ENCODE data around the gene RND3.

The RND3 gene

DNA sequence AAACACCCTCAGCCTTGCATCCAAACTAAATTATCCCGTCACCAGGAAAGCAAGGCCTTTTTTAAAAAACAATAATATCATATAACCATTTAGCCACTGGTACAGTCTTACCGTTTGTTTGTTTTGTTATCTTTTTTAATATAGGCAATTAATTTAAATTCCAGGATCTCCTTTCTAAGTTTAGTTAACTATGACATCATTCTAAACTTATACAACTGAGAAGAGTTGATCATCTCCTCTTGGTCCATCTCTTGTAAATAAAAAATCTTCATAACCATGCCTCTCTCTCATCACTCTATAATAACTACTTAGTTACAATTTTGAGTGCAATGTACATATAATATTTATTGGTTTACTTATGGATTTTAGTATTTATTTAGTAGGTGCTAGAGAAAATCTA lies 46.2 kb downstream of the RND3 start:
- no peak for DNase-seq (ENCODE audit: low spot score)

DNA sequence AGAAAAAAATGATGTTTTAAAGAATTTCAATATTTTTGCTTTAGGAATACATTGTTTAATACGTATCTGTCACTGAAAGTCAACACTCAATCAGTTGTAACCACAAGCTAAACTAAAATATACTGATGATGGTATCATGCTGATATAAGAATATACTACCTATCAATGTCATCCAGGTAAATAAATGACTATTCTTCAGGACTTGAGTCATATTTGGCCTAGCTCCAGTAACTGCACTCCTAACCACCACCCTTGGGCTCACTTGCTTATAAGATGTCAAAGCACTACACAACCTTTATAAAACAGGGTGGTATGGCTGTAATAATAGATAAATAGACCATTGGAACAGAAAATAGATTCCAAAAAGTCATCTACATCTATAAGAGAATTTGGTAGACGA lies 48.8 kb downstream of the RND3 start:
- no peak for DNase-seq (ENCODE audit: low spot score)

GRCh38 chr2:150438041-150438440 lies 49.4 kb downstream of the RND3 start:
- no peak for DNase-seq (ENCODE audit: low spot score)

DNA sequence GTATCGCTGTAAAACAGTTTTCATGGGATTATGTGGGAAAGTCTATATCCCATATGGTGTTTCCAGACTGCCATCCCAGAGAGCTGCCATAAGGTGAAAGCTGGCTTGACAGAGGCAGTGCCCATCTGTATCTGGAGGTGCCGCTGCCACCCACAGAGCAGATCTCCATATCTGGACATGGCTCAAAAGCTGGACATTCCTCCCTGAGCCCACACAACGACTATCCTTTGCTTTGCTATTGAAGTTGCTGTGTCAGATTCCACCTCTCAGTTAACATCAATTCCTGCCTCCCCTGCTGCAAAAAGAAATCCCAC lies 55.2 kb downstream of the RND3 start:
- no peak for DNase-seq (ENCODE audit: low spot score)

GRCh38 chr2:150431561-150432311 lies 55.7 kb downstream of the RND3 start:
- DNase-seq (ENCODE audit: low spot score) = no peak

DNA sequence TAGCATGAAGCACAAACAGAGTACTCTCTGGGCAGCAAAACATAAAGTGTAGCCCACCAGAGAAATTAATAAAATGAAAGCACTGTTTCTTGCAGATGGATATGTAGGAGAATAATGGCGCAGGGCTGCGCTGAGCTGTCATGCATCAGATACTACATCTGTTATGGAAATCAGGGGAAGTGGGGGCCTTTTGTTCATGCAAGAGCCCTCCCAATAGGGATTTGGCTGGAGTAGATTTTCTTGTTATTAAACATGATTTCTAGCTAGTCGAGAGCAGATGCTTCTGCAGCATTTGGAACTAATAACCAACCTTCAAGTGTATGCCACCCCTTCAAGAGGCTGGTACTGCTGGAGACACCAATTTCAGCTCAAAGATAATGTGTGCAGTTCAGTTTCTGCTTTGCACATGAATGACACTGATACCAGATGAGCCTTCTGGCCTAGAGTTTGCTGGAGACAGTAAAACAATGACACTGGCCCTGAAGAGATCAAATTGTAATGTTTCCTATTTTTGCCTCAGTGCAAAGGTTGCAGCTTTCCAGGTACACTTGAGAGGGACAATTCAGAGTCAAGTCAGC lies 58.0 kb downstream of the RND3 start:
- no peak for DNase-seq (ENCODE audit: low spot score)

DNA sequence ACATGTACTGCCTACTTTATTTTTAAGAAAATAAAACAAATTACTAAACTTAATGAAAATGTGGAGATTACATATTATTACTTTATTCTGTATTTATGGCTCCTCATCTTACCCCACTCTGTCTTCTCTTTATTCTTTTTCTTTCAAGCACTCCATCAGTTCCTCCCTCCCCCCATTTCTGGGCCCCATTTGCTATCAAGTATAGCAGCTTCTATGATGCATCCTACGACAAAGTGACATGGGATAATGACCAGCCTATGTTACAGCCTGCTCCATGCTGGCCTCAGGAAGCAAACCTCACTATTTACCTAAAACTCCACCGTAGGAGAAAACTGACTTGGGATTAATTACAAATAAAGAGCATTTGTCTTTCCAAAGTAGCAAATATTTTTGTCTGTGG lies 58.8 kb downstream of the RND3 start:
- no peak for DNase-seq (ENCODE audit: low spot score)

DNA sequence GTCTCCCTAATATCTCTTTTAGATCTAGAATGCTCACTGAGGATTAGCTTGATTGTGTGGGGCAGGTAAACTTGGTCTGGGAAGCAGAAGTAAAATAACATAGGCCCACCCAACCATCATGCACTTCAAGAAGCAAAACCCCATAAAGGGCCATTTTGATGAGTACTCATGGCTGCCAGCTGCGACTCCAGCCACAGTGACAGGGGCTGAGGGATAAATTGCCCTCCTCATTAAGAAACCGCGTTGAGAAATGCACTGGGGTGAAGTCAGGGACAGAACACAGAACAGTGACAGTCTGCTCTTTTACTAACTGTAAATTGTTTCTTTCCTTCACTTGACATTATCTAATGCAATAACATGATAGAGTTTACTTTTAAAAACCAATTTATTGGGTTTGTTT lies 60.2 kb downstream of the RND3 start:
- no peak for DNase-seq (ENCODE audit: low spot score)

- no peak for DNase-seq (ENCODE audit: low spot score)
Observed at GRCh38 chr2:150426724-150427123, 60.7 kb downstream of the RND3 start.

DNA sequence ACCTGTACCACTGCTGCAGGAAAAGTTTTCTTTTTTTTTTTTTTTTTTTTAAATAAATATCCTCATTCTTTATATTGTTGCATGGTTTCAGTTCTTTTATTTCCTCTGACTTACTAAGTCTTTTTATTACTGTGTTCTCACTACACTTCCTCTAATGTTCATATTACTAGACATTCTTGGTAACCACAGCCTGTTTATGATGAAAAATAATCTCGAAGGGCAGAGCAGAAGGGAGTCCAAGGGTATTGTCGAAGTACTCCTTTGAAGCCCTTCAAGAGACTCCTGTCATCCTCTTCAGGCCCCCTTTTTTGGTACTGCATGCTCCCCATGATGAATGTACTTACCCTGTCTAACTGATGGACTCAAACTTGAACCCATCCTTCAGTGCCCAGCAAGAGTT lies 61.2 kb downstream of the RND3 start:
- no peak for DNase-seq (ENCODE audit: low spot score)

- DNase-seq (ENCODE audit: low spot score) = no peak
Observed at GRCh38 chr2:150425121-150425955, 62.1 kb downstream of the RND3 start.

GRCh38 chr2:150424406-150424805 lies 63.1 kb downstream of the RND3 start:
- DNase-seq (ENCODE audit: low spot score) = no peak

DNA sequence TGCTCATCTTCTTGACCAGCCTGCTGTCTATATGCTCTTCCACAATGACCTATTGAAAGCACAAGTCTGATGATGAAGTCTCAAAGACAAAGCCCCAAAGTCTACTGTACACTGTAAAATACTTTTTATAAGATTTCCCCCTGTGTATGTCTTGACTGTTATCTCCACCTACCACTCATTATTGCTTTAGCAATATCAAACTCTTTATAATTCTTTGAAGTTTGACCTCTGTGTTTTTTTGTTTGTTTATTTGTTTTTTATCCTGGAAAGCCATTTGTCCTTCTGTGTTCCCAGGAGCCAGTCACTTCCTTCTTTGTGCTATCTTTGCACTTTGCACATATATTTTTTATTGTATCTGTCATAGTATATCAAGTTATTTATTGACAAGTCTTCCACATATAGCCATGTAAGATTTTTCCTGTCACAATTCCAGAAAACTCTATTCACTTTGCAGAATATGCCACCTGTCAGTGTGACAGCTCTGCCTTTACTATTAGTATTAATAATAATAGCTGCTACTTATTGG lies 66.3 kb downstream of the RND3 start:
- DNase-seq (ENCODE audit: low spot score) = no peak

- no peak for DNase-seq (ENCODE audit: low spot score)
Observed at GRCh38 chr2:150418916-150419315, 68.6 kb downstream of the RND3 start.

All from SW480 (cell line).